OCI-M2 (cell line): ENCODE measurements around the gene CADPS2.
"Not testable (repeated sequence)": the region's sequence is repeated elsewhere in the genome, so short reads cannot be mapped to it uniquely, and the experiment has no call there.

Experiments used
- DNase-seq: peaks from one replicate; lab custom pipeline; 2025; ENCODE audit not compliant: unreplicated experiment; lab: John Stamatoyannopoulos, UW

The CADPS2 gene

DNA sequence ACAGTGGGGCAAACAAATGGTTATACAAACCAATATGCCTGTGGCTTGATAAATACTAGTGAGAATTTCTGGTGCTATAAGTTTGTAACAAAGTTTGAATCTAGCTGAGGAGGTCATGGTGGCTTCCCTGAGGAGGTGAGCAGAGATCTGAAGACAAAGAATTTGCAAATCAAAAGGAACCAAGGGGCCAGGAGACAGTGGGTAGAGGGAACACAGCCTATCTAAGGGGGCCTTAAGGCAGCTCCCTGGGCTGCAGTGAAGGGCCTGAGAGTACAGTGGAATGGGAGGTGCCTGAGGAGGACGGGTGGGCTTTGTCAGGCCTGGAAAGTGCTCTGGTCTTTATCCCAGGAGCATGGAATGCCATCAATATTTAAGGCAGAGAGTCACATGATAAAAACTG, 209.1 kb downstream of the CADPS2 start:
- no peak for DNase-seq

DNA sequence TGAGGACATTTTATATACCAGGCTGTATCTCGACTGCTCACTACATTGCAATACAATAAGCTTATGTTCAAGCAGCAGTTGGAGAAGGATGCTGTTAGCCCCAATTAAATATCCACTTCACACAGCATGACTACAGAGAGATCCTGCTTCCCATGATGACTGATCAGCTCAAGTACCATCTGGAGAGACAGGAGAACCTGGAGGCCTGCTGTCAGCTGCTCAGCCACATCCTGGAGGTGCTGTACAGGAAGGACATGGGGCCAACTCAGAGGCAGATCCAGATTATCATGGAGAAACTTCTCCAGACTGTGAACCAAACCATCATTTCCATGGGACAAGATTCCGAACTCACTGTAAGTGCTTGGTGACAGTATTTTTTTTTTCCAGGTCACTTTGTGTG, 209.8 kb downstream of the CADPS2 start:
- no peak for DNase-seq

DNA sequence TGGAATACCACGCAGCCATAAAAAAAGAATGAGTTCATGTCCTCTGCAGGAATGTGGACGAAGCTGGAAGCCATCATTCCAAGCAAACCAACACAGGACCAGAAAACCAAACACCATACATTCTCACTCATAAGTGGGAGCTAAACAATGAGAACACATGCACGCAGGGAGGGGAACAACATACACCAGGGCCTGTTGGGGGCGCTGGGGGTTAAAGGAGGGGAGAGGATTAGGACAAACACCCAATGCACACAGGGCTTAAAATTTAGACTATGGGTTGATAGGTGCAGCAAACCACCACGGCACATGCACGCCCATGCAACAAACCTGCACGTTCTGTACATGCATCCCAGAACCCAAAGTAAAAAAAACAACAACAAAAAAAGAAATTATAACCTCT, 210.6 kb downstream of the CADPS2 start:
- DNase-seq: no peak

GRCh38 chr7:122675011-122675410, 211.2 kb downstream of the CADPS2 start:
- DNase-seq: no peak

DNA sequence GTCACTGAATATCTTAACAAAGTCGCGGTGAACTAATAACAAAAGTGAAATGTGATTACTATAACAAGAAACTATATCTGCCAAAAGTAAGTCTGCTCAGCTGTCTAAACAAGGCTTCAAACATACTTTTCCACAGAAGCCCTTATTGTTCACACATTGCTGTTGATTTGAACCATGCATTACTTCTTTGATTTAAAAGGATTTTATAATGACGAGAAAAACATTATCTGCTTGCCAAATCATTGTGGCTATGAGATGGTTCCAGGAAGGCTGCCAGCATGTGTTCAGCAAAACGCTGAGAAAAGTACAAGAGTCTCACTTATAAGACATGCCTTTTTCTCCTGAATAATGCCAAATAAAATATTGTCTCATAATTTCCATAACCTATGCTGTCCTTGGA, 211.8 kb downstream of the CADPS2 start:
- no peak for DNase-seq

- DNase-seq: no peak
Measured at GRCh38 chr7:122673951-122674350, 212.3 kb downstream of the CADPS2 start.

DNA sequence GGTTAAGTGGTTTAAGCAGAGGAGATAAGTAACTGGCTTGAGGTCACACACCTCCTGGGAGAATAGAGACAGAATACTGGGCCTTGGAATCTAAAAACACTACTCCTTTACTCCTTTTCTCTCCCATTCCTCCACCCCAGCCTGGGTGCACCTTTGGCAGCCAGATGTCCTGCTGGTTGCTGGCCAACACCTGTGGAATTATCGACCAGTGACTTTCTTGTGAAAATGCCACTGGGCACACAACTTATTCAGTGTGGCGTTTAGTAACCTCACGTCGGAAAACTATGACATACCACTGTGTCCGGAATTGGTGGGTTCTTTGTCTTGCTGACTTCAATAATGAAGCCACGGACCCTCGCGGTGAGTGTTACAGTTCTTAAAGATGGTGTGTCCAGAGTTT, 213.7 kb downstream of the CADPS2 start:
- no peak for DNase-seq

DNA sequence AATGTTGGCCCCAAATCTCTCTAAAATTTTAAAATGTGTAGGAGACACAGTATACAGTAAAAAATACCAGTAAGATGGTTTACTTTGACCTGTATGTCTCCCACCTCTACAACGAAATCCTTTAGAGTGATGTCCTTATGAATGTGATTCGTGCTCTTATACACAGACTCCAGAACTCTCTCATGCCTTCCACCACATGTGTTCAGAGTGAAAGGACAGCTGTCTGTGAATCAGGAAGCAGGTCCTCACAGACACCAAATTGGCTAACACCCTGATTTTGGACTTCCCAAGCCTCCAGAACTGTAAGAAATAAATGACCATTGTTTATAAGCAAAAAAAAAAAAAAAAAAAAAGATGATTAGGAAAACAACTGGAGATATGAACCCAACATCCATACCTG, 222.5 kb downstream of the CADPS2 start:
- no peak for DNase-seq

- no peak for DNase-seq
Measured at GRCh38 chr7:122658856-122659255, 227.4 kb downstream of the CADPS2 start.

- no peak for DNase-seq
Measured at GRCh38 chr7:122653685-122654084, 232.6 kb downstream of the CADPS2 start.

DNA sequence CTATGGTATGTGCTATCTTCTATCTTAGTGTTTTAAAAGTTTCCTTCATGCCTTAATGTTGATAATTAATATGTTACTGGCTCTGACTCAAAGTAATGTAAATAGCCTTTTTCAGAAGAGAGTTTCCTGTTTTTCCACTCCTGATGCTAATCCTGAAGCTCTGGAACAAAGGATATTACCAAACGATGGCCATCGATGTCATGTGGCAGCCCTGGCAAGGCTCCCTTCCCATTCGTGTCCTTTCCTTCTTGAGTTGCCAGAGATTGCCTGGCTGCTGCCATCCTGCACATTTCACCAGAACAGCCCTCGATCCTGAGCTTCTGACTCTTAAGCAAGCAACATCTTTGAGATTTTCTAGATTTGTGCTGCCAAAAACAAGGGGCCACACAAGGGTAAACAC, 233.4 kb downstream of the CADPS2 start:
- DNase-seq: no peak

- no peak for DNase-seq
Measured at GRCh38 chr7:122651451-122651850, 234.8 kb downstream of the CADPS2 start.

GRCh38 chr7:122643250-122643649, 243.0 kb downstream of the CADPS2 start:
- no peak for DNase-seq

DNA sequence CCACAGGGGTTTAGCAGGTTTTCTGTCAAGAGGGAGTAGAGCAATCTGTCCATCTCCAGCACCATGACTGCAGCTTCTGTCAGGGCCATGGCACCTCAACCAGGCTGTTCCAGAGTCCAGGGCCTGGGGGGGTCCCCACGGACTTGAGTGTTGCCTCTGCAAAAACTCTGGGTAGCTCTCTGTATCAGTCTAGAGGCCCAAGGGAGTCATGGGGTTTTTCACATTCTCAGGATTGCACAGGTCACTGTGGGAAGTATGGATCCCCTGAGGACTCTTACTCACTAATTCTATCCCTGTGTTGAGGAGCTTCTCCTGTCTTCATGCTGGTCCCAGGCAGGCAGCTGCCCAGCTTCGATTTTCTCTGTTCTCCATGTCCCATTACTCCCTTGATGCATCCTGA, 247.8 kb downstream of the CADPS2 start:
- no peak for DNase-seq

GRCh38 chr7:122637784-122638183, 248.5 kb downstream of the CADPS2 start:
- no peak for DNase-seq

GRCh38 chr7:122635481-122635880, 250.8 kb downstream of the CADPS2 start:
- not testable (repeated sequence) for DNase-seq

GRCh38 chr7:122633472-122633871, 252.8 kb downstream of the CADPS2 start:
- no peak for DNase-seq

DNA sequence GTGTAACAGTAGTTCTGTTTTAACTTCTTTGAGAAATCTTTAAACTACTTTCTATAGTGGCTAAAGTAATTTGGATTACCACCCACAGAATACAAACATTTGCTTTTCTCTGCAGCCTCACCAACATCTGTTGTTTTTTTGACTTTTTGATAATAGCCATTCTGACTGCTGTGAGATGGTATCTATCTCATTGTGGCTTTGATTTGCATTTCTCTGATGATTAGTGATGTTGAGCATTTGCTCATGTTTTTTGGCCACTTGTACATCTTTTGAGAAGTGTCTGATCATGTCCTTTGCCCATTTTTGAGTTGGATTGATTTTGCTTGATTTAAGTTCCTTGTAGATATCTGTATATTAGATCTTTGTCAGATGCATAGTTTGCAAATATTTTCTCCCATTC, 254.0 kb downstream of the CADPS2 start:
- DNase-seq: no peak

DNA sequence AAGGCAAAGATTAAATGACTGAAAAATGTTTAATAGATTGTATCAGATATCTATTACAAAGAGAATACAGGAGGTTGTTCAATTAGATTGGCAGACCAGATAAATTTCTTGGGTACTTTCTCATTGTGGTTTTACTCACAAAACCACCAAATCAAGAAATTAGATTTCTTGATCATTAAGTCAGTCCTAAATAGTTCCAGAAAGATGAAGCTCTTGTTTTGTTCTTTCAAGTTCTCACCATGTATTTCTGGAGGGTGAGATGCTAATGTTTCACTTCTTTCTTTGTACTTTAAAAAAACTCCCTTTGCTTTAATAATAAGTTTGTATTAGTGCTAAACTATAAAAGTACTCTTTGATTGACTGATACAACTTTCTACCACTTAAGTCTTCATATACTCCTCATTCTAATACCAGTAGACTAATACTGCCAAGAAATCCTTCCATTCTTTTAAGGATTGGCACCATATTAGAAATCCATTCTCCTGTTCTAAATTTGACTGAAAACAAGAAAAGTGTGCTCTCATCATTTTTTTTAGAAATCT, 256.8 kb downstream of the CADPS2 start:
- no peak for DNase-seq

- no peak for DNase-seq
Measured at GRCh38 chr7:122628651-122629411, 257.4 kb downstream of the CADPS2 start.

DNA sequence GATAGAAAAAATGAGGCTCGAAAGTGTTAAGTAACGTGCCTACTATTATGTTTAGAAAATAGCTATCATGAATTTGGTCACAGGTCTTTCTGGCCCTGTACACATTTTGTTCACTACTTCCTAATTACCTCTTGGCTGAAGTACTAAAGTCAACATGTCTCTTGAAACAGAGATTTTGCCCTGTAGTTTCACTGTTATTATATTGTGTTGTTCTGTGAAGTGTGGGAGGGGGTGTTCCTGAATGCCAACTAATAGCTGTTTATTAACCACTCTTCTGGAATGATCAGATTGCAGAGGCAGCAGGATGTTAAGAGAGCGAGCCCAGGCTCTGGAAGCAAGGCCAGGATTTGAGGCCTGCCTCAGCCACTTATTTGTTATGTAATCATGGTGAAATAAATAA, 259.5 kb downstream of the CADPS2 start:
- DNase-seq: no peak

- DNase-seq: no peak
Measured at GRCh38 chr7:122622682-122623081, 263.6 kb downstream of the CADPS2 start.

DNA sequence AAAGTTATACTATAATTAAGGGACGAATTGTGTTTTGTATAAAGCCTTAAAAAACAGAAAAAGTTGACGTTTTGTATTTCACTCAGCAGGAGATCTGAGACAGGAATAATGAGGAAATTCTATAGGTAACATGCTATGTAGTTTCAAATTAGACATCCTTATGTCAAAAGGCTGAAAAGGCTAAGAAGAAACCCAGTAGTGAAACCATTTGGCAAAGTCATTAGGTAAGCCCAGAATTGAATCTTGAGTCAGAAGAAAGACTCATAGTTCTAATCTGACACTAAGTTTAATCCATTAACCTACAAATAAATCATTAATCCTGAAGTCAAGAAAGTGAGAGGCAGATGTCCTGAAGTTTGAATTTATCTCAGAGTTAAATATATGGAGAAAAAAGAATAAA, 266.6 kb downstream of the CADPS2 start:
- DNase-seq: no peak
